GM18861 (cell line): ENCODE data around the gene ENOX1.
"Not testable (repeated sequence)": the region's sequence is repeated elsewhere in the genome, so short reads cannot be mapped to it uniquely, and the experiment has no call there.

Experiments
- ATAC-seq: cut with Tn5 transposase; IDR thresholded peaks from one replicate; pipeline ENCODE4 v1.9.1; 2021; ENCODE audit not compliant: unreplicated experiment

The ENOX1 gene

DNA sequence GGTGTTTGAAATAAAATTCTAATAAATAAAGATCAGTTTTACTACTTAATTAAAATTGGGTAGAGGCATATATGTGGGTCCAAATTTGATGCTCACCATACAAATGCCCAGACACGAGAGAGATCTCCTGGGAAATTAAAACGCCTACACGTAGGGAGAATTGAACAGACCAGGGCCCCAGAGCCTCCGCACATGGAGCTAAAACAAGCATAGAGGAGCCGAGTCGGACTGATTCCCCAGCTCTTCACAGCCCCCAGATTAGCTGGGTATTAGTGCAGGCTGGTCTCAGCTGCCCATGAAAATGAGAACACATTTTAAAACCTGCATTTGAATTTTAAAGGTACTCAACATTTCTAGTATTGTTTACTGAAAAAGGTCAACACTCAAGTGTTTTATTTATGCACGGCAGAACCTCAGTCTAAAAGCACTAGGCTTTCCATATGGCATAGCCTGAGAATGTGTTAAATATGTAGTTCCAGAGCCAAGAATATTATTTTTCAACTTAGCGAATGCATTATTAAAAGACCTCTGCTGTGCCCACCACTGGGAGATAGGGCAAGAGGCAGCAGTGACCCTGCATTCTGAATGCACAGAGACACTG lies 344.8 kb downstream of the ENOX1 start:
- ATAC-seq = no peak

DNA sequence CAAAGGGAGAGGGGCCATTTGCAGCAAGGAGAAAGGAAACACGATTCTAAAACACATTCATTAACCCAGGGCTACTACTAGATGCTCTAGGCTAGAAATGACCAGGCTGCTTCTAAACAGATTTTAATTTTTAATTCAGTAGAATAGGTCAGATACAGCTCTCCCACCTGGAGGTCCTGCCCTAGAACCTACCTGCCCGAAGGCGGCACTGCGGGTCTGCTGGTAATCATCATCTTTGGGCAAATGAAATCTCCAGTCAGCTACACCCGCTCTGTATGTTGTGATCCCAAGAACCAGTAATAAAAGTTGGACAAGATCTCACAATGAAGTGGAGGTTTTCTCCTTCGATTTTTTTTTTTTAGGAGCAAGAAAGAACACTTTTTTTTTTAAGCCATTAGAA lies 345.3 kb downstream of the ENOX1 start:
- no peak for ATAC-seq

DNA sequence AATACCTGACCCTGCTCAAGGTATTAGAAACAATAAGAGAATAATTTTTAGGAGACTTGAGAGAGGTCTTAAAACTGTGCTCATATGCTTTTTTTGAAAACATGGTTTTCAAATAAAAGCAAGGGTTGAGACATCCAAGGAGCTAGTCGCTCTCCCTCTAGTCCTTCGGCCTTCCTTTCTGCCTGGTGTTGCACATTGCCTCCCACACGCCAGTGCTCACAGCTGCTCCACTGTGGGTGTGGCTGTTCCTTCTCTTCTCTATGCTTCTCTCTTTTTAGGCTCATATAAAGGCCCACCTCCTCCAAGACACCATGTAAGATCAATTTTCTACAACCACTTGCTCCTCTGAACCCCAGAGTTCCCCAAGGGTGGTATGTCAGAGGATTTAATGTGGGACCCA lies 352.6 kb downstream of the ENOX1 start:
- ATAC-seq = no peak

DNA sequence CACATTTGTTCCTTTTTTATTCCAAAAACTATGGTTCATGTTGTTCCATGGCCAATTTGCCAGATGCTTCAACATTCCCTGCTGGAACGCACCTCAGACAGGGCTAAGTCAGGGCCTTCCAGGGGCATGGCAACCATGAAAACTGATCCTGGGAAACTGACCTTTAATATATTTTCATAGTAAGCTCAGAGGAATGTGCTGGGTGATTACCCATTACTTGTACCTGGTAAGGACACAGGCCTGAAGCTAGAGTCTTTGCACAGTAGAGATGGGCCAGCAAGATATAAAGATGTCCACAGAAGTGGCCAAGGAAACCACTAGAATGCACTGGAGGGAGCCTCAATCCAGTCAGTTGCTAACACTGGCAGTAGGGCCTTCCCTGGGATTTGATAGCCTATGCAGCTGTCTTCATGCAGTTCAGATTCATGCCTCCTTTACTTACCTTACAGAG lies 353.1 kb downstream of the ENOX1 start:
- no peak for ATAC-seq

DNA sequence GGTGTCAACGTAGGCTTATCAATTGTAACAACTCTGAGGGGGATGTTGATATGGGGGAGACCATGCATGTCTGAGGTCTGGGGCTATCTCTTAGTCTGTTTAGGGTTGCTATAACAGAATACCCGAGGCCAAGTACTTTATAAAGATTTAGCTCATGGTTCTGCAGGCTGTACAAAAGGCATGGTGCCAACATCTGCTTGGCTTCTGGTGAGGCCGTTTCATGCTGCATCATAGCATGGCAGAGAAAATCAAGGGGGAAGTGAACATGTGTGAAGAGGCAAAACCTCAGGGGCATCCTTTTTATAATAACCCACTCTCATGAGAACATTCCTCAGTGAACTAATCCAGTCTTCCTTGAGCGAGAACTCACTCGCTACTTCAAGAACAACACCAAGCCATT lies 353.8 kb downstream of the ENOX1 start:
- ATAC-seq = no peak

DNA sequence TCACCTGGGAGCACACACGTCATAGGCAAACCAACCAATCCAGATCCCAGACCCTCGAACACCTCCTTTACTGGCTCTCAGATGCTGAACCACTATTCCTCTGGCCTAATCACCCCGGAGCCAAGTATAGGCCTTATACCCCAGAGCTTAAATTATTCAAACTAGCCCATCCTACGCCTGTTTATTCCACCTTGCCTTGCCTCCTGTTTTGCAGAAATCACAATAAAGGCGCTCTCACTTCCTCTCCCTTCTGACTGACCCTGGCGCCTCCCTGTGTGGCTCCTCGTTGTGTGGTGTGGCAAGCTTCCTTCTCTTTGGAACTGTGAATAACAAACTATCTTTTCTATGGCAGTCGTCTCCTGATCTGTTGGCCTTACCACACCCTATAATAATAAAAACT lies 354.9 kb downstream of the ENOX1 start:
- no peak for ATAC-seq

DNA sequence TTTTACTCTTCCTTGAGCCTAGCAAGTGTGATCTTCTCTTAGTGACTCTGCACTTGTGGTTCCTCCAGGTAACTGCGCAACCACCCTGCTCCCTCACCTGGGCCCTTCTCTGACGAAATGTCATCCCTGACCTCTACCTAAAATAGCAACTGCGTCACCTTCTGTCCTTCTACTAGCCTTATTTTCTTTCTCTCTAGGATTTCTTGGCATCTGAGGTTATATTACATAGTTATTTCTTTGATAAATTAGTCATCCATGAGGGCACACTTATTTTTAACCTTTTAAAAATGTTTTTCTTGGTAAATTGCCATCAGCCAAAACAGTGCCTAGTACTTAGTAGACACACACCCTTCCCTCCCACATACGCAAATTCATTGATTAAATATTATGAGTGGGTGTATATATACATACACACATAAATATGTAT lies 355.5 kb downstream of the ENOX1 start:
- ATAC-seq = no peak

DNA sequence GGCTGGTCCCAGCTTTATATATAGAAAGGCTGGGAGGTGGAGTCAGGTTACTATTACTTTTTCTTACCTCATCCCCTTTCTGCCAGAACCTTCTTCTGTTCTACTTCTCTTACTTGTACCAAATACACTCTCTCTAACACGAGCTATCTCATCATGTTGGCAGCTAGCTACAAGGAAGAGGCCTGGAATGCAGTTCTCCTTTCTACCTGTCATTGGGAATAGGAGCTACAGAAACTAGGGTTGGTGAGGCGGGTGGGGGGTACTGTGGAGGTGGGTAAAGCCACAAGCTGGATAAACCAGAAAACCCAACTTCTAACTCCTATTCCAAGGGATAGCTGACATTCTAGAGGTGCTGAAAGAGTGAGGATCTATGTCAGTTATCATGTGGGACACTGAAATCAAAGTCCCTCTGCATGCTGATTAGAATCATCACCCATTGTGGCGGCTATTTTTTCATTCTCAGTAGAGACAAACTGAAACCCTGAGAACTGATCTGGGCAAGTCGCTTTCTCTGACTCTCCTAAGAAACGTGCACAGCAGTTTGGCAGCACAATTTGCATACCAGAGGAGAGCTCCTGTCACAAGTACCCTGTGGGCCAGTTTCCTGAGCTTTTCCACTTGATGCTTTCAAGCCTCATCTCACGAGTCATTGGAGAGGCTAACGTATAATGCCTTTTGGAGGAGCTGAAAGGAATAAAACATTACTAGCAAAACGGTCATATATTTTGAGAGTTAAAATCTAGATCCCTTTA lies 358.1 kb downstream of the ENOX1 start:
- no peak for ATAC-seq

DNA sequence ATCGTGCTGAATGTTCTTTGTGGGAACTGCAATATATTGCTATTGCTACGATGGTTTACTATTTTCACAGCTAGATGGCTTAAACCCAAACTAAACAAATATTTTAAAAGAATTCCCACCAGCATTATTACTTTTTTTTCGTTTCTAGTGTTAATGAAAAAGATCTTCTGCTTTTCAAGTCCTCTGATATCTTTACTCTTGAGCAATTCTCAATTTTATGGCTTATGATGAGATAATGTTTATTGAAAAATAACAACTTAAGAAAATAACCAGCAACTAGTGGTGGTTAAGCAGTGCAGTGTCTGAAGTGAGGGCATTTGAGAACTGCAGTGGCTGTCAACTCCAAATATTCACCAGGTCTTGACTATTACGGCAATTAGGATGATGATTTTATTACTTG lies 360.4 kb downstream of the ENOX1 start:
- no peak for ATAC-seq

DNA sequence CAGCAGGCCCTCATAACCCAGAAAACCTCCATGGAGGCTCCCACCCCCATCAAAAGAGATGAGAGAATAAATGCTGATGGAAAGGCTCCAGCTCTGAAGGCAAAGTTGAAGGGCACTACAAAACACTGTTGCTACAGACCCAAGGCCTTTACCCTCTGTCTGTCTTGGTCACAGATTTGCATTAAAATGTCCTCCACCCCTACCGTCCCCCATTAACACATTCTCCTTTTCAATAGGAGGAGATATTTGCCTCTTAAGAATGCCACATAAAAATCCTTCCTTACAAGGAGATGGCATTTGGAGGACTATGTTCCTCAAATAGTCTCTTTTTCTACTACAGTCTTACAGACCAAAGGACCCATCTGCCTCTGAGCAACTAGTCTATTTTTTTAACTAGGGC lies 361.5 kb downstream of the ENOX1 start:
- no peak for ATAC-seq

DNA sequence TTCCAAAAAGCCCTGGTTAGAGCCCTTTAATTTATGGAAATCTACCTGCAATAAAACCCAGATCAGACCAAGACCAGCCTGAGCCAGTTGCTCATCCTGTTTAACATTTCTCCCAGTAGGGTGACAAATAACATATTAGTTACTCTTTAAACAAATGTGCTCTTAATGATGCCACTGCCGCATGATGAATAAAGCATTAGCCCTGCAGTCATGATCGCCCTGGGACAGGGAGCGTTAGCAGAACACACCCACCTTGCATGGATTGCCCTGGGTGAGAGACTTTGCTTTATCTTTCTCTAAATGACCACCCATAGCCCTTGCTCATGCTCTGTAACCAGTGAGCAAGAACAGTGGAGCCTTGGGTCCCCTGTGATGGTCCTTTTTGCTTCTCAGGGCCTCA lies 362.4 kb downstream of the ENOX1 start:
- no peak for ATAC-seq

DNA sequence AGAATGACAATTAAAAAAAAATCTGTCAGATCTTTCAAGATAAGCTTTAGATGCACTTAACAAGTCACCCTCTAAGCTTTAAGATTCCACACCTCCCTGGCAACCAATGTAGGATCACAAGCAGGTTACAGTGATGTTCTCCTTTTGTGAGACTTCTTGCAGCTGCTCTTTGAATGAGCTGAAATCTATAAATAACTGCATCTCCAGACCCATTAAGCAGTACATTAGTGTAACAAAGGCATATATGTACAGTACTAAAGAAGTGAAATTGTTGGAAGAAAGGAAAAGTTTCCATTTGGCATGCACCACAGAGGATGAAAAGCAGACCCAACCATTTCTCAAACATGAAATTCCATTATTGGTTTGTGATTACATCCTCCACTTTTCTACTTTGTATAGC lies 364.7 kb downstream of the ENOX1 start:
- no peak for ATAC-seq

DNA sequence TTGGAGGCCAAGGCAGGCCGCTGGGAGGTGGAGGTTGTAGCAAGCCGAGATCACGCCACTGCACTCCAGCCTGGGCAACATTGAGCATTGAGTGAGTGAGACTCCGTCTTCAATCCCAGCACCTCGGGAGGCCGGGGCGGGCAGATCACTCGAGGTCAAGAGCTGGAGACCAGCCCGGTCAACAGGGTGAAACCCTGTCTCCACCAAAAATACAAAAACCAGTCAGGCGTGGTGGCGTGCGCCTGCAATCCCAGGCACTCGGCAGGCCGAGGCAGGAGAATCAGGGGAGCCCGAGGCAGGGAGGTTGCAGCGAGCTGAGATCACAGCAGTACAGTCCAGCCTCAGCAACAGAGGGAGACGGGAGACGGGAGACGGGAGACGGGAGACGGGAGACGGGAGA lies 369.9 kb downstream of the ENOX1 start:
- not testable (repeated sequence) for ATAC-seq

DNA sequence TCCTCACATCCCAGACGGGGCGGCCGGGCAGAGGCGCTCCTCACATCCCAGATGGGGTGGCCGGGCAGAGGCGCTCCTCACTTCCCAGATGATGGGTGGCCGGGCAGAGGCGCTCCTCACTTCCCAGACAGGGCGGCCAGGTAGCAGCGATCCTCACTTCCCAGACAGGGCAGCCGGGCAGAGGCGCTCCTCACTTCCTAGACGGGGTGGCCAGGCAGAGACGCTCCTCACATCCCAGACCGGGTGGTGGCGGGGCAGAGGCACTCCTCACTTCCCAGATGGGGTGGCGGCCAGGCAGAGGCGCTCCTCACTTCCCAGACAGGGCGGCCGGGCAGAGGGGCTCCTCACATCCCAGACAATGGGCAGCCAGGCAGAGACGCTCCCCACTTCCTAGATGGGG lies 370.4 kb downstream of the ENOX1 start:
- not testable (repeated sequence) for ATAC-seq

DNA sequence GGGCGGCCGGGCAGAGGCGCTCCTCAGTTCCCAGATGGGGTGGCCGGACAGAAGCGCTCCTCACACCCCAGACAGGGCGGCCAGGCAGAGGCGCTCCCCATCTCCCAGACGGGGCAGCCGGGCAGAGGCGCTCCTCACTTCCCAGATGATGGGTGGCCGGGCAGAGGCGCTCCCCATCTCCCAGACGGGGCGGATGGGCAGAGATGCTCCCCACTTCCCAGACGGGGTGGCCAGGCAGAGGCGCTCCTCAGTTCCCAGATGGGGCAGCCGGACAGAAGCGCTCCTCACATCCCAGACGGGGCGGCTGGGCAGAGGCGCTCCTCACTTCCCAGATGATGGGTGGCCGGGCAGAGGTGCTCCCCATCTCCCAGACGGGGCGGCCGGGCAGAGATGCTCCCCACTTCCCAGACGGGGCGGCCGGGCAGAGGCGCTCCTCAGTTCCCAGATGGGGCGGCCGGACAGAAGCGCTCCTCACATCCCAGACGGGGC lies 370.8 kb downstream of the ENOX1 start:
- ATAC-seq = not testable (repeated sequence)

DNA sequence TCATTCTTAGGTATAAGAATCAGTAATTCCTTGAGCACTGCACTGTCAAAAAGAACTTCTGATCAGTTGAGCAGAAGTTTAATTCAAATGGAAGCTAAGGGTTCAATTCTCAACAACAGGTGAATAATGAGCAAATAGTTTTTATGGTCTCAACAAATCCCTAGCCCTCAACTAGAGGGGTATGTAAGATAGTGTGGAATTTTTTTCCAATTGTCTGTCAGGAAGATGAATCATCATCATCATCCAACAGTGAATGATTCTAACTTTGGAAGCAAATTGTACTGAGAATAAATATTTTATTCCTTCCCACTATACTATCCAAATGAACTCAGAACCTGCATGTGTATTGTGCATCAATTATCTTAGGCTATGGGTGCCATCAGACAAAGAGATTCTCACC lies 372.7 kb downstream of the ENOX1 start:
- ATAC-seq = no peak

DNA sequence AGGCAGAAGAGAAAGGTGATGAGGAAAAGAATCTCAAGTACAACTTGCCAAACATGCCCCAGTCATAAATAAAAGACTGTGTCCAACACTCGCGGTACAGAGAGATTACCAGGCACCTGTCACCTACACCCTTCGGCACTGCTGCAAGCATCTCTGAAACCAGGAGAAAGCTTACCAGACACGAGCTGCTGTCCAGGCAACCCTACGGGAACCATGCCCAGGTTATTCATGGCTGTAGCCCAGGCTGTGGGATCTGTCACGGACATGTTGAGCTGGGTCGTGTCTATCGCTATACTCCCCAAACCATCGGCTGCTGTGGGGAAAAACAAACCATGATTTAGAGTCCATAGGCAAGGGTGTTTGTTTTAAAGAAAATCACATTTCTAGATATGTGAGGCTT lies 375.0 kb downstream of the ENOX1 start:
- no peak for ATAC-seq

DNA sequence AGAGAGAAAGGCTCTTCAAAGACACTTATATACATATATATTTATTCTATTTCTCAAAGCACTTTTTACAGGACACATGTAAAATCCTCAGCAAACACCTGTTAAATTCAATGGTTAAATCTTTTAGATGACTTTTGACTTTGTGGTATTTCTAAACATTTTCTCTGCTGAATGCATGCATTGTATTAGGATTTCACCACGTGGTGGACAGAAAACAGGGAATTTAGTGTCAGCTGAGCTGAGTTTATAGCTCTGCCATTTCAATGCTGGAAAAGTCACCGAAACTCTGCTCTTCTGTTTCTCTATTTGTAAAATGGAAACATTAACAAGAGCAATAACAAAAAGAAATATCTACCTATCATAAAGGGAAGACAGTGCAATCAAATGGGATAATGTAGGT lies 375.6 kb downstream of the ENOX1 start:
- no peak for ATAC-seq

DNA sequence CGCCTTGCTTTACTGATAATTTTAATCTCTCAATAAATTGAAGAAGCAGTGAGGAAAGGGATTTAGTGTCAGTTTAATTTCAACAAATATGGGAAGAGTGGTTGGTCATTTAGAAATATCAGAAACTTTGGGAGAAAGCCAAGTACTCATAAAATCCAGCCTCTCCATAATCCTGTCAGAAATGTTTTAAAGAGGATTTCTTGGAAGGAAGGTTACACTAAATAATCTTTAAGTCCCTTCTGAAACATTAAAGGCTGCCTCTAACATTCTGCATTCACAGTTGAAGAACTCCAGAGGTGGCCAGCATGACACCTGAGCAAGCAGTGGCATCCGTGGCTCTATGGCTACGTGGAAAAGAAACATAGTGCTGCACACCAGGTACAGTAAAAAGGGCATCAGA lies 378.5 kb downstream of the ENOX1 start:
- ATAC-seq = no peak

DNA sequence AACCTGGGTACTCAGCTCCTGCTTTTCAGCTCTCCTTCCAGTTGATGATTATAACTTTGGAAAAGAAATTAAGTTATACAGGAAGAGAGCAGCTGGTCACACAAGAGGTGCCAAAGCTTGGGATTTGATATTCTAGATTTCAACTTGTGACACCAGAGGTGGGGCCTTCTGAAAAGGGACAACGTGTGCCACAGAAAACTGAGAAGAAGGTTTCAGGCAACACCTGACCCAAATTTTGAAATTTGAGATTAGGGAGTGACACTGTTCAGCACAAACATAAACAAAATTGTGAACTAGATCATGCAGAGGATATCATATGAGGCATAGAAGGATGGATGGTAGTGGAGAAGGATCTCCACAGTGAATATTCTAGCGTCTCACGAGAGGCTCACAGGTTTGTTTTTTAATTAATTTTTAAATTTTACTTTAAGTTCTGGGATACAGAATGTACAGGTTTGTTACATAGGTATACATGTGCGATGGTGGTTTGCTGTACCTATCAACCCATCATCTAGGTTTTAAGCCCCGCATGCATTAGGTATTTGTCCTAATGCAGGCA lies 379.7 kb downstream of the ENOX1 start:
- no peak for ATAC-seq

DNA sequence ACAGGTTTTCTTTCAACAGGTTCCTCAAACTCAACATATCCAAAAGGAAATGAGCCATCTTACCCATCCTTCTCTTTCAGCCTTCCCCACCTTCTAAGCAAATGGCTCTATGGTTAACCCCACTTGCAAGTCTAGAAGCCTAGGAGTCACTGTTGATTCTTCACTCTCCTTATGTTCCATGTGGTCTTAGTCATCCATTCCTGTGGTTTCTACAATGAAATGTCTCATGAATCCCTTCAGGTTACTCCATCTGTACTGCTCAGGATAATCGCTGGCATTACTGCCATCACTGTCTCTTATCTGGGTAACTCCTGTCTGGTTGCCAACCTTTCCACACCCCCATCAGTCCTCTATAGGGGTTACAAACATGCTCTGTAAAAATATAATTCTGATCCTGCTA lies 381.3 kb downstream of the ENOX1 start:
- ATAC-seq = no peak

DNA sequence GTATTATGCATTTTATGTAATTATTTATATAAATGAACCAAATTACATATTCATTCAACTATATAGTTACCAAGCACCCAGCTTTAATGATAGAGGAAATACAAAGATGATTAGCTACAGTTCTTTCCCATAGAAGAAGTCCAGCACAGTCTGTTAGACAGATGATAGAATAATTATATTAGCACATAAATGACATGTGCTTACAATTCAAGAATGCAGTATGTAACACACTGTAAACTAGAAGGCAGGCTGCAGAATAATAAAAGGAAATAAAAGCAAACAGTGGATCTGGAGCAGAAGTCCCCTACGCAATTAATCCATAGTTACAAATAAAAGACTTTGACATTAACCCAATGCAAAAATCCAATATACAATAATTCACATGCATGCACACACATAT lies 384.4 kb downstream of the ENOX1 start:
- no peak for ATAC-seq
